ENCODE data around the gene GPRC5B. TPM values are rescaled to one million over a fixed set of nuclear protein-coding genes. Genes with fewer than 3 reads are reported as not detected.

Gene GPRC5B
- total RNA-seq, 1 donor from 2014 or later: 140 TPM

DNA sequence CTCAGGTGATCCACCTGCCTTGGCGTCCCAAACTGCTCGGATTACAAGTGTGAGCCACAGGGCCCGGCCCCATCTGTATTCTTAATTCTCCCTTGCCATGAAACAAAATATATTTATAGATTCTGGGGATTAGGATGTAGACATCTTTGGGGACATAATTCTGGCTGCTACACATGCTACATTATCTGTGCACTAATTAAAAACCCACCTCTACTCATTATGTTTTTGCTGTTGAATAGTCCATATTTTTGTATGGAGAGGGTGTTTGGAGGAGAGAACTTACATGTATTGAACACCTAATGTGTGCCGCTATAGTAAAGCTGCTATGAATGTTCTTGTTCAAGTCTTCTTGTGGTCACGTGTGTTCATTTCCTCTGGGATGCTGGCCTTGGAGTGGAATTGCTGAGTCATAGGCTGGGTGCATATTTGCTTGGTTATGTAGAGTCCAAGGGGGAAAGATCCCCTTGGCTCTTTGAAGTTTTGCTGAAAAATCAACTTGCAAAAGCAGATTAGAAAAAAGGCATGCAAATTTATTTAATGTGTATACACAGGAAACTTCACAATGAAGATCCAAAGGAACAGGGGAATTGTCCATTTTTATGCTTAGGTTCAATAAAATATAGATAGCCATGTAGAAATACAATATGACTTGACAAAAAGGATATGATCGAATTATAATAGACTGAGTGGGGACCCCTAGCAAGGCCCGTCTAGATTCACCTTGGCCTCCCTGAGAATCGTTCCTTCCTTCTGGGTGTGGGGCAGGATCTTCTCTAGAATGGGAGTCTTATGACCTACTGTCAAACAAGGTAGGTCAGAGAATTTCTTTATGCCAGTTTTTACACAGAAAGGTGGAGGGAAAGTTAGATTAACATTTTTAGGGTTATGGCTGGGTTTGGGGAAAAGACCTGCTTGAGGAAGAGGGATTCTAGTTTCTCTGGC, 42.1 kb upstream of the GPRC5B start:
- Mint-ChIP-seq H3K4me1 (ENCODE audit: unreplicated experiment) (no peaks in the 10 kb centered on the region), H3K4me3 (ENCODE audit: unreplicated experiment) (no peak overlapping the region), H3K27ac (ENCODE audit: unreplicated experiment) (no peak overlapping the region), H3K27me3 (ENCODE audit: unreplicated experiment) (peaks cover 2% of the 10 kb centered on the region), H3K36me3 (ENCODE audit: low read depth, unreplicated experiment) (no peaks in the 10 kb centered on the region), H3K9me3 (ENCODE audit: unreplicated experiment) (no peaks in the 10 kb centered on the region)
- no peak for DNase-seq (ENCODE audit: low spot score)
- TF ChIP-seq, protein P1, sequence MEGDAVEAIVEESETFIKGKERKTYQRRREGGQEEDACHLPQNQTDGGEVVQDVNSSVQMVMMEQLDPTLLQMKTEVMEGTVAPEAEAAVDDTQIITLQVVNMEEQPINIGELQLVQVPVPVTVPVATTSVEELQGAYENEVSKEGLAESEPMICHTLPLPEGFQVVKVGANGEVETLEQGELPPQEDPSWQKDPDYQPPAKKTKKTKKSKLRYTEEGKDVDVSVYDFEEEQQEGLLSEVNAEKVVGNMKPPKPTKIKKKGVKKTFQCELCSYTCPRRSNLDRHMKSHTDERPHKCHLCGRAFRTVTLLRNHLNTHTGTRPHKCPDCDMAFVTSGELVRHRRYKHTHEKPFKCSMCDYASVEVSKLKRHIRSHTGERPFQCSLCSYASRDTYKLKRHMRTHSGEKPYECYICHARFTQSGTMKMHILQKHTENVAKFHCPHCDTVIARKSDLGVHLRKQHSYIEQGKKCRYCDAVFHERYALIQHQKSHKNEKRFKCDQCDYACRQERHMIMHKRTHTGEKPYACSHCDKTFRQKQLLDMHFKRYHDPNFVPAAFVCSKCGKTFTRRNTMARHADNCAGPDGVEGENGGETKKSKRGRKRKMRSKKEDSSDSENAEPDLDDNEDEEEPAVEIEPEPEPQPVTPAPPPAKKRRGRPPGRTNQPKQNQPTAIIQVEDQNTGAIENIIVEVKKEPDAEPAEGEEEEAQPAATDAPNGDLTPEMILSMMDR (IDR thresholded peaks at IDR 0.05; ENCODE audit: unreplicated experiment): no peak

DNA sequence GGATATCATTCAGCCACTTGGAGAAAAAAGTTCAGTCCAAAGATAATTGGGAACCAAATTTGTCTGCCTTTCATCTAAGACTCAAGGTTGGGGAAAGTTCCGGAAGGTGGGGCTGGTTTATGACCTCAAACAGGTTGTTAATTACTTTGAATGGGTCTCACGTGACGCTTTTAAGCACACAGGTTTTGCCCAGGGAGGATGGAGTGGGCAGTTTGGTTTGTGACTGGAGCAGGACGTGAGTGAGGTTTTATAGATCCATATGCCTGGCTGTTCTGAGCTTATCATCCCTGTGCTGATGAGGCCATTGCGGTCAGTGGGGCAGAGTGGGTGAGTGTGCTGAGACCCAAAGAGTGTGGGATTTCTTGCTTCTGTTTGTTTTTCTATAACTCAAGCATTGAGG, 38.7 kb upstream of the GPRC5B start:
- no peaks in the 10 kb centered on the region for H3K9me3 Mint-ChIP-seq (ENCODE audit: unreplicated experiment)
- no peaks in the 10 kb centered on the region for H3K36me3 Mint-ChIP-seq (ENCODE audit: low read depth, unreplicated experiment)
- TF ChIP-seq, protein P1 (IDR thresholded peaks at IDR 0.05; ENCODE audit: unreplicated experiment): no peak
- no peak for DNase-seq (ENCODE audit: low spot score)
- H3K4me1 Mint-ChIP-seq (ENCODE audit: unreplicated experiment): no peaks in the 10 kb centered on the region
- H3K27me3 Mint-ChIP-seq (ENCODE audit: unreplicated experiment): peaks cover 2% of the 10 kb centered on the region
- no peak overlapping the region for H3K4me3 Mint-ChIP-seq (ENCODE audit: unreplicated experiment)
- no peak overlapping the region for H3K27ac Mint-ChIP-seq (ENCODE audit: unreplicated experiment)

DNA sequence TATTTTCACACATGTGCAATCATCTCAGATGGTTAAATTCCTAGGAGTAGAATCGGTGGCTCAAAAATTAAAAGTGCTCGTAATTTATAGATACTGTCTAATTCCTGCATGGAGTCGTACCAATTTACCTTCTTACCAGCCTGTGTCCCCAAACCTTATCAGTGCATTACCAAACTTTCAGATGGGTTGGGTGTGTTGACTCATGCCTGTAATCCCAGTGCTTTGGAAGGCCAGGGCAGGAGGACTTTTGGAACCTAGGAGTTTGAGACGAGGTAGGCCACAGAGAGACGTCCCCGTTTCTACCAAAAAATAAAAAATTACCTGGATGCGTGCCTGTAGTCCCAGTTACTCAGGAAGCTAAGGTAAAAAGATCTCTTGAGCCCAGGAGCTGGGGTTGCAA, 34.5 kb upstream of the GPRC5B start:
- Mint-ChIP-seq H3K9me3 (ENCODE audit: unreplicated experiment) (no peaks in the 10 kb centered on the region), H3K36me3 (ENCODE audit: low read depth, unreplicated experiment) (no peaks in the 10 kb centered on the region), H3K27ac (ENCODE audit: unreplicated experiment) (no peak overlapping the region), H3K4me3 (ENCODE audit: unreplicated experiment) (no peak overlapping the region), H3K4me1 (ENCODE audit: unreplicated experiment) (no peaks in the 10 kb centered on the region), H3K27me3 (ENCODE audit: unreplicated experiment) (no peaks in the 10 kb centered on the region)
- no peak for DNase-seq (ENCODE audit: low spot score)
- TF ChIP-seq, protein P1 (IDR thresholded peaks at IDR 0.05; ENCODE audit: unreplicated experiment): no peak

DNA sequence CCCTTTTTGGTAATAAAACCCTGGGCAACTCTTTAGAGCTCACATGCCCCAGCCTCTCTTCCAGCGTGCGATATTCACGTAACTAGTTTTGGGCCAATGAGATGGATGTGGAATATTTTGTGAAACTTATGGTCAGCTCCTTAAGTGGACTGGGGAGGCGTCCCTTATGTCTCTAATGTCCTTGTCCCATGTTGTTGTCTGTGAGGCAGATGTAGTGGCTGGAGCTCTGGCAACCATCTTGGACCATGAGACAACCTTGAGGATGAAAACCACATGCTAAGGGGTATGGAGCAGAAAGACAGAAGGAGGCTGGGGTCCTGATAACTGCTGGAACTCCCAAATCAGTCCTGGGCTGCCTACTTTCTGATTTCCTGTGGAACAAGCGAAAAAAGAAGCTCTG, 31.4 kb upstream of the GPRC5B start:
- no peak for DNase-seq (ENCODE audit: low spot score)
- no peaks in the 10 kb centered on the region for H3K9me3 Mint-ChIP-seq (ENCODE audit: unreplicated experiment)
- no peaks in the 10 kb centered on the region for H3K4me1 Mint-ChIP-seq (ENCODE audit: unreplicated experiment)
- no peak overlapping the region for H3K27ac Mint-ChIP-seq (ENCODE audit: unreplicated experiment)
- no peaks in the 10 kb centered on the region for H3K36me3 Mint-ChIP-seq (ENCODE audit: low read depth, unreplicated experiment)
- no peaks in the 10 kb centered on the region for H3K27me3 Mint-ChIP-seq (ENCODE audit: unreplicated experiment)
- TF ChIP-seq, protein P1 (IDR thresholded peaks at IDR 0.05; ENCODE audit: unreplicated experiment): no peak
- no peak overlapping the region for H3K4me3 Mint-ChIP-seq (ENCODE audit: unreplicated experiment)

DNA sequence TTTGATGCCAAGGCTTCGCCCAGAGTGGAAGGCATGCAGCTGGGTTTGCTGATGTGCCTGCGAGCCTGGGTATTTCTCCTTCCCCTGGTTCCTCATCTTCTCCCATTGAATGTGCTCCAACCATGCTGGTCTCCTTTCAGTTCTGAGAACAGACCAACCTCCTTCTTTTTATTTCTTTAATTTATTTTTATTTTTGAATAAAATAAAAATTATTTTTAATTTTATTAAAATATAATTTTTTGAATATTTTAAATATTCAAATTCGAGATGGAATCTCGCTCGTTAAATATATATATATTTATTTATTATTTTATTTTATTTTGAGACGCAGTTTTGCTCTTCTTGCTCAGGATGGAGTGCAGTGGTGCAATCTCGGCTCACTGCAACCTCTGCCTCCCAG, 30.2 kb upstream of the GPRC5B start:
- TF ChIP-seq, protein P1 (IDR thresholded peaks at IDR 0.05; ENCODE audit: unreplicated experiment): no peak
- no peaks in the 10 kb centered on the region for H3K27me3 Mint-ChIP-seq (ENCODE audit: unreplicated experiment)
- H3K36me3 Mint-ChIP-seq (ENCODE audit: low read depth, unreplicated experiment): no peaks in the 10 kb centered on the region
- H3K4me1 Mint-ChIP-seq (ENCODE audit: unreplicated experiment): no peaks in the 10 kb centered on the region
- no peak overlapping the region for H3K27ac Mint-ChIP-seq (ENCODE audit: unreplicated experiment)
- H3K9me3 Mint-ChIP-seq (ENCODE audit: unreplicated experiment): no peaks in the 10 kb centered on the region
- no peak overlapping the region for H3K4me3 Mint-ChIP-seq (ENCODE audit: unreplicated experiment)
- no peak for DNase-seq (ENCODE audit: low spot score)
